ENCODE measurements around the gene SPECC1L. TPM values are rescaled to one million over a fixed set of nuclear protein-coding genes. Genes with fewer than 3 reads are reported as not detected.
"Not testable (repeated sequence)": the region's sequence is repeated elsewhere in the genome, so short reads cannot be mapped to it uniquely, and the experiment has no call there.

SPECC1L gene
- total RNA-seq, 1 donor from 2014 or later = 29.9 TPM

- TF ChIP-seq CTCF (IDR thresholded peaks at IDR 0.05; ENCODE audit: insufficient read depth, low read length, poor library complexity, severe bottlenecking) = no peak
- no peaks in the 10 kb centered on the region for H3K27me3 ChIP-seq (ENCODE audit: control insufficient read depth, insufficient read depth, low read length)
- no peaks in the 10 kb centered on the region for H3K36me3 ChIP-seq (ENCODE audit: control insufficient read depth, insufficient read depth, low read length)
- DNase-seq (ENCODE audit: low read depth) = no peak
- no peak overlapping the region for H3K4me3 ChIP-seq (ENCODE audit: low read depth, low read length)
Observed at GRCh38 chr22:24247011-24247507, 23.6 kb upstream of the SPECC1L start.

- Histone ChIP-seq H3K4me3 (ENCODE audit: low read depth, low read length) (no peak overlapping the region), H3K27me3 (ENCODE audit: control insufficient read depth, insufficient read depth, low read length) (no peaks in the 10 kb centered on the region), H3K36me3 (ENCODE audit: control insufficient read depth, insufficient read depth, low read length) (no peaks in the 10 kb centered on the region)
- peak; percentile 89 for TF ChIP-seq CTCF (IDR thresholded peaks at IDR 0.05; ENCODE audit: insufficient read depth, low read length, poor library complexity, severe bottlenecking)
- no peak for DNase-seq (ENCODE audit: low read depth)
Observed at GRCh38 chr22:24247564-24248344, 22.9 kb upstream of the SPECC1L start.

- H3K27me3 ChIP-seq (ENCODE audit: control insufficient read depth, insufficient read depth, low read length); H3K4me3 ChIP-seq (ENCODE audit: low read depth, low read length): not testable (repeated sequence)
Observed at GRCh38 chr22:24248611-24249010, 22.0 kb upstream of the SPECC1L start.

GRCh38 chr22:24249413-24249812, 21.2 kb upstream of the SPECC1L start:
- not testable (repeated sequence) for DNase-seq (ENCODE audit: low read depth); H3K36me3 ChIP-seq (ENCODE audit: control insufficient read depth, insufficient read depth, low read length); H3K27me3 ChIP-seq (ENCODE audit: control insufficient read depth, insufficient read depth, low read length); H3K4me3 ChIP-seq (ENCODE audit: low read depth, low read length)

More at GRCh38 chr22:24248611-24249010, 22.0 kb upstream of the SPECC1L start:
- not testable (repeated sequence) for DNase-seq (ENCODE audit: low read depth); H3K36me3 ChIP-seq (ENCODE audit: control insufficient read depth, insufficient read depth, low read length)

- not testable (repeated sequence) for H3K36me3 ChIP-seq (ENCODE audit: control insufficient read depth, insufficient read depth, low read length); H3K4me3 ChIP-seq (ENCODE audit: low read depth, low read length); H3K27me3 ChIP-seq (ENCODE audit: control insufficient read depth, insufficient read depth, low read length); DNase-seq (ENCODE audit: low read depth)
Observed at GRCh38 chr22:24251286-24251685, 19.3 kb upstream of the SPECC1L start.

- H3K27me3 ChIP-seq (ENCODE audit: control insufficient read depth, insufficient read depth, low read length); DNase-seq (ENCODE audit: low read depth); H3K36me3 ChIP-seq (ENCODE audit: control insufficient read depth, insufficient read depth, low read length); H3K4me3 ChIP-seq (ENCODE audit: low read depth, low read length): not testable (repeated sequence)
Observed at GRCh38 chr22:24253126-24253525, 17.5 kb upstream of the SPECC1L start.

- H3K27me3 ChIP-seq (ENCODE audit: control insufficient read depth, insufficient read depth, low read length); H3K4me3 ChIP-seq (ENCODE audit: low read depth, low read length); H3K36me3 ChIP-seq (ENCODE audit: control insufficient read depth, insufficient read depth, low read length); DNase-seq (ENCODE audit: low read depth): not testable (repeated sequence)
Observed at GRCh38 chr22:24256136-24256535, 14.5 kb upstream of the SPECC1L start.

- DNase-seq (ENCODE audit: low read depth); H3K4me3 ChIP-seq (ENCODE audit: low read depth, low read length); H3K27me3 ChIP-seq (ENCODE audit: control insufficient read depth, insufficient read depth, low read length); H3K36me3 ChIP-seq (ENCODE audit: control insufficient read depth, insufficient read depth, low read length): not testable (repeated sequence)
Observed at GRCh38 chr22:24256736-24257135, 13.9 kb upstream of the SPECC1L start.

- H3K27me3 ChIP-seq (ENCODE audit: control insufficient read depth, insufficient read depth, low read length); H3K36me3 ChIP-seq (ENCODE audit: control insufficient read depth, insufficient read depth, low read length); DNase-seq (ENCODE audit: low read depth); H3K4me3 ChIP-seq (ENCODE audit: low read depth, low read length): not testable (repeated sequence)
- TF ChIP-seq CTCF (IDR thresholded peaks at IDR 0.05; ENCODE audit: insufficient read depth, low read length, poor library complexity, severe bottlenecking) = peak; percentile 43
Observed at GRCh38 chr22:24259459-24259858, 11.2 kb upstream of the SPECC1L start.

- not testable (repeated sequence) for DNase-seq (ENCODE audit: low read depth); H3K4me3 ChIP-seq (ENCODE audit: low read depth, low read length); H3K36me3 ChIP-seq (ENCODE audit: control insufficient read depth, insufficient read depth, low read length); H3K27me3 ChIP-seq (ENCODE audit: control insufficient read depth, insufficient read depth, low read length)
Observed at GRCh38 chr22:24262185-24262749, 8.4 kb upstream of the SPECC1L start.

GRCh38 chr22:24263479-24263878, 7.2 kb upstream of the SPECC1L start:
- not testable (repeated sequence) for DNase-seq (ENCODE audit: low read depth); H3K36me3 ChIP-seq (ENCODE audit: control insufficient read depth, insufficient read depth, low read length); H3K4me3 ChIP-seq (ENCODE audit: low read depth, low read length); H3K27me3 ChIP-seq (ENCODE audit: control insufficient read depth, insufficient read depth, low read length)
